AG10803 (cell line): ENCODE data around the gene PIM1.
A peak's percentile ranks its signal among the peaks of the same experiment; 100 is the strongest.

Source experiments
- DNase-seq: peaks from one replicate; pipeline ENCODE4 v3.0.0; 2010; ENCODE audit warnings: low read depth
- H3K4me3 ChIP-seq: 2 replicates; pipeline ENCODE4 v1.5.1; 2011; ENCODE audit warnings: mild to moderate bottlenecking, low read length, control low read depth
- TF ChIP-seq, protein P1 (sequence below): conservative IDR thresholded peaks from 2 replicates; pipeline ENCODE4 v1.5.1; 2011; ENCODE audit warnings: mild to moderate bottlenecking, low read length, control low read depth, inconsistent platforms

The PIM1 gene

DNA sequence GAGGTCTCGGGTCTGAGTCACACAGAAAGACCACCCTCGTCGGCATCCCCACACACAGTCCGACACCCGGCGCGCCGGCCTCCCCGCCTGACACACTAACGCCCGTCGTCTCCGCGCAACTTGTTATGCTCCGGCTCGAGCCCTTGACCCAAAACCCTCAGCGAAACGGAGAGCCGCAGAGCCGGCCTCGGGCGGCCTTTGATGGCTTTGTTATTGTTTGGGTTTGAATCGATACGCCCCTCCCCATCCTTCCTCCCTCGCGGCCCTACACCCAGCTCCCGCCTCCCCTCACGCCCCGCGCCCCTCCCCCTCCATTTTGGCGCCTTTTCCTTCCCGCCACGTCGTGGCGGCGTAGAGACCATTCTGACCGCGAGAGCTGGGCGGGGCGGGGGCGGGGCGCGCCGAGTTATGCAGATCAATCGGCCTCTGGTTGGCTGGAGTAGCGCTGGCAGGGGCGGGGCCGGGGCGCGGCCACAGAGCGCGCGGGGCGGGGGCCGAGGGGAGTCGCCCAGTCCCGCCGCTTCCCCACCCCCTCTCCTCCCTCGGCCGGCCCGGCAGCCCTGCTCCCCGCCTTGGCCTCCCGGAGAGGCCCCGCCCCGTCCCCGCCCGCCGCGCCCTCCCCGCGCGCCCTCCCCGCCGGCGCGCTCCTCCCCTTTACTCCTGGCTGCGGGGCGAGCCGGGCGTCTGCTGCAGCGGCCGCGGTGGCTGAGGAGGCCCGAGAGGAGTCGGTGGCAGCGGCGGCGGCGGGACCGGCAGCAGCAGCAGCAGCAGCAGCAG is at the start of gene PIM1:
Gene PIM1 (plus strand): TSS at position 657 of the 777 bp plus-strand sequence. CDS start 424 bp downstream, outside the sequence.
- TF ChIP-seq, protein P1, sequence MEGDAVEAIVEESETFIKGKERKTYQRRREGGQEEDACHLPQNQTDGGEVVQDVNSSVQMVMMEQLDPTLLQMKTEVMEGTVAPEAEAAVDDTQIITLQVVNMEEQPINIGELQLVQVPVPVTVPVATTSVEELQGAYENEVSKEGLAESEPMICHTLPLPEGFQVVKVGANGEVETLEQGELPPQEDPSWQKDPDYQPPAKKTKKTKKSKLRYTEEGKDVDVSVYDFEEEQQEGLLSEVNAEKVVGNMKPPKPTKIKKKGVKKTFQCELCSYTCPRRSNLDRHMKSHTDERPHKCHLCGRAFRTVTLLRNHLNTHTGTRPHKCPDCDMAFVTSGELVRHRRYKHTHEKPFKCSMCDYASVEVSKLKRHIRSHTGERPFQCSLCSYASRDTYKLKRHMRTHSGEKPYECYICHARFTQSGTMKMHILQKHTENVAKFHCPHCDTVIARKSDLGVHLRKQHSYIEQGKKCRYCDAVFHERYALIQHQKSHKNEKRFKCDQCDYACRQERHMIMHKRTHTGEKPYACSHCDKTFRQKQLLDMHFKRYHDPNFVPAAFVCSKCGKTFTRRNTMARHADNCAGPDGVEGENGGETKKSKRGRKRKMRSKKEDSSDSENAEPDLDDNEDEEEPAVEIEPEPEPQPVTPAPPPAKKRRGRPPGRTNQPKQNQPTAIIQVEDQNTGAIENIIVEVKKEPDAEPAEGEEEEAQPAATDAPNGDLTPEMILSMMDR: no peak
- peak within 1 kb of the TSS; percentile 92 for H3K4me3 ChIP-seq
- DNase-seq: peak; percentile 98

DNA sequence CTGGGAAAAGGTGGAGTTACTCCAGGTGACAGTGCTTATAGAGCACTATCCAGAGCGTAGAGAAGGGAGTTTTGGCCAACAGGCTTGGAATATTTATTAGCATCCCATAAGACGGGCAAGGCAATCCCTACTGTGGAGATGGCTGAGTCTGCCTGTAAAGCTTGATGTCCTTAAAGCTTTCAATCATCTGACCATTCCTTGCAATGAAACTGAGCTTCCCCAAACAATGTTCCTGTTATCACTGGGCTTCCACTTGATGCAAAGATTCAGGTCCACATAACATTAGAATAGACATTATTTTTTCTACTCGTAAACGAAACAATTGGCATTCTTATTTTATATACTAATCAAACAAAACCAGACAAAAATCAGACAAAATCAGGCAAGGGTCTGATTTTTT is 48.4 kb upstream of the PIM1 start:
- TF ChIP-seq, protein P1: no peak
- H3K4me3 ChIP-seq: no peak overlapping the region
- no peak for DNase-seq

DNA sequence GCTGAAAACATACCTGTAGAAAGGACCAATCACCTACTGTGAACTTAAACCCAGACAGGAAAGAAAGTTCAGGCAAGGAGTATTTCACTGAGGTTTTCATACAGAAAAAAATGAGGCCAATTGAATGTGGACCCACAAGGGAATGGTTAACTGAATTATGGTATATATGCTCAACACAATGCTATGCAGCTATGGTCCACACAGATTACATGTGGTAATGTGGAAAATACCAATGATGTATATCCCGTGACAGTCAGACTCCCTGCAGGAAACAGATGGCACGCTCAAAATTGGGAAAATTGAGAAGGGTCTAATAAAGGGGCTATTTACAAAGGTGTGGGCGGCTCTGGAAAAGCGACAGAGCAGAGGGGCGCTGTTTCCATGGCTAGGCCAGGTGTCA is 47.1 kb upstream of the PIM1 start:
- H3K4me3 ChIP-seq: no peak overlapping the region
- TF ChIP-seq, protein P1: no peak
- peak; percentile 42 for DNase-seq

DNA sequence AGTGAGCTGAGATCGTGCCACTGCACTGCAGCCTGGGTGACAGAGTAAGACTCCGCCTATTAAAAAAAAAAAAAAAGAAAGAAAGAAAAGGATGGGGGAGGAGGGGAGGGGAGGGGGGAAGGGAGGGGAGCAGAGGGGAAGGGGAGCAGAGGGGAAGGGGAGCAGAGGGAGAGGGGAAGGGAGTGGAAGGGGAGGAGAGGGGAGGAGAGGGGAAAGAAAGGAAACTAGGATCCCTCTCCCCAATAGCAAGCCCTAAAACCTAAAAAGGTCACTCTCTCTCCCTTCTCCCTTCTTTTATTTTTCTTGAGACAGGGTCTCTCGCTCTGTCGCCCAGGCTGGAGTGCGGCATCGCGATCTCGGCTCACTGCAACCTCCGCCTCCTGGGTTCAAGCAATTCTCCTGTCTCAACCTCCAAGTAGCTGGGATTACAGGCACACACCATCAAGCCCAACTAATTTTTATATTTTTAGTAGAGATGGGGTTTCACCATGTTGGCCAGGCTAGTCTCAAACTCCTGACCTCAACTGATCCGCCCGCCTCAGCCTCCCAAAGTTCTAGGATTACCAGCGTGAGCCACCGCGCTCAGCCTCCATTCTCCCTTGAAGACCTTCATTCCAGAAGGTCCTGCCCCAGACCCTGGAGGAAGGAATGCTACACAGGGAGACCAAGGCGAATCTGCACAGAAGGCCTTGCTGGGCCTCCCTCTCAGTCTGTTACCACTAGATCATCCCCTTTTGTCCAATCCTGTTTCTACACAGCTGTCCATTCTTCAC is 45.8 kb upstream of the PIM1 start:
- TF ChIP-seq, protein P1: no peak
- no peak for DNase-seq
- H3K4me3 ChIP-seq: no peak overlapping the region

DNA sequence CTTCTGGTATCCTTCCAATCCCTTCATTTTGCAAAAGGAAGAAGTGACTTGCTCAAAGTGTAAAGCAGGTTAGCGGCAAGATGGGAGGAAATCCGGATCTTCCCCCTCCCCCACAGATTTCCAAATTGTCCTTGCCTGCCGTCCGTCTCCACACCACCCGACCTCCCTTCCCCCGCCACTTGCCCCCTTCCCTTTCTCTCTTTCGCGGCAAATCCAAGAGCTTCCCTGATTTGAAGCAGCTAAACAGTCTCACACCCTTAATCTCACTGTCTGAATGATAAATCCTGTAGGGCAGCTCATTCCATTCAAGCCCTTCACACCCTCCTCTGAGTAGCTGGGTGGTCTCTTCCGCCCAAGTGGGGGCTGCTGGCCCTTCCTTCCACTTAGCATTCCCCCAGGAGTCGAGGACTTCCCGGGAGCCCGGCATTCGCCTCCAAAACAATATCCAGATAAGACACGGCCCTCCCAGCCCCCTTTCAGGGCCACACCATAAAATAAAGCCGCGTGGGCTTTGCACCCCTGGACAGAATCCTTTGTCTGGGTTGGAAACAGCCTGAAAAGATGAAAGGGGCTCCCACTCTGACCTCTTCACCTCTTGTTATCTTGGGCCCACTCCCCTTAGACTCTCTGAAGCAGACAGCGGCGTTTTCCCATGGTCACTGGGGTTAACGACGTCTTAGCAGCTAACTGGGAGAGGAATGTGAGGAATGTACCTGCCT is 44.0 kb upstream of the PIM1 start:
- H3K4me3 ChIP-seq: no peak overlapping the region
- TF ChIP-seq, protein P1: no peak
- no peak for DNase-seq

DNA sequence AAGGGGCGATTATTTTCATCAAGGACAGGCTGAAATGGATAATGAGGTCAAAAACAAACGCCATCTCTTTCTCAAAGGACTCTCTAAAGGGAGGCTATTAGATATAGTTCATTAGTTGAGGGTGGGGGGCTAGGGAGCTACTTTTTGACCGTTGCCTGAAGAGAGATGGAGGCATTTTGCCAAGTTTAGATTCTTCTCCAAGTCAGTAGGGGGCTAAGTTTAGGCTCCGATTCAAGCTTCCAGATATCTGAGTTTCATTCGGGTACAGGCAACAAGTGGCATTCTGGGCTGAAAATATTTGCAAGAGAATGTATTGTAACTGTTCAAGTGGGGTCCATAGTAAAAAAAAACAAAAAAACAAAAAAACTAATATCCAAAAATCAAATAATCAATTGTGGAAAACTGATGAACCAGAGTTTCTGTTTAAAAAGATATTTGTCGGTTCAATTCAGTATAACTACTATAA is 43.4 kb upstream of the PIM1 start:
- H3K4me3 ChIP-seq: no peak overlapping the region
- TF ChIP-seq, protein P1: no peak
- no peak for DNase-seq
